Eye (tissue), 1 donor: Measurements from ENCODE around the gene DUSP15.
"Not testable (repeated sequence)": the region's sequence is repeated elsewhere in the genome, so short reads cannot be mapped to it uniquely, and the experiment has no call there.

Experiments used
- DNase-seq: peaks from one replicate; pipeline ENCODE4 v3.0.0-alpha.2; 2015

Gene DUSP15

DNA sequence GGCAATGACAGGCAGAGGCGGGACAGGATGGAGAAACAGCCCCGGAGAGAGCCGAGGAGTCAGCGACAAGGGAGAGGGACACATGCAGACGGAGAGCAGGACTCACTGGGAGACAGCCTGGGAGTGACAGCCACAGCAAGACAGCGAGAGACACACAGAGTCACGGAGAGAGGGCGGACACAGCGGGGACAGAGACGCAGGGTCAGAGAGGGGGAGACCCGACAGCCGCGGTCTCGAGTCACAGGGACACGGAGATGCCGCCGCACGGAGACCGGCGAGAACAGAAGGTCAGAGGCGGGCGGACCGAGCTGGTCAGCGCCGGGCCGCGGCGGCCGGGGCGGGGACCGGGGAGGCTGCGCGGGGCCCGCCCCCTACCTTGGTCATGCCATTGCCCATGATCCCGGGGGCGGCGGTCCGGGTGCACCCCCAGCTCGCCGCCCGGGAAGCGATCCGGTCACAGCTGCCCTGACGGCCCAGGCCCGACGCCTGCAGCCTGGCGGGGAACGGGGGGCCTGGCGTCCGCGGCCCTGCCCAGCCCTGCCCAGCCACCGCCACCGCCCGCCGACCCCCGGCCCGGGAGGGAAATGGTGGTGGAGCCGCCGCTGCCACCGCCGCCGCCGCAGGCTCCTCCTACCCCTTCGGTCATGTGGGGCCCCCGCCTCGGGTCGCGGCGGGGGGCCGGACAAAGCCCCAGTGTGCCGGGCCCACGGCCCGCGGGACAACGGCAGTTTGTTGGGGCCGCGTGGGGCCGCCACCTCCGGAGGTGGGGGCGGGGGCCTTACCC is at the start of gene DUSP15, which contains the start of gene TTLL9:
TSS of gene DUSP15 (minus strand) at position 586 of the 784 bp plus-strand sequence. CDS start at position 396, 190 bp downstream.
TSS of gene TTLL9 (plus strand) at position 693 of the 784 bp plus-strand sequence. CDS start 493 bp downstream, outside the sequence.
- peak; percentile 73 for DNase-seq

- no peak for DNase-seq
Observed at GRCh38 chr20:31919410-31920155, 49.3 kb upstream of the DUSP15 start.

DNA sequence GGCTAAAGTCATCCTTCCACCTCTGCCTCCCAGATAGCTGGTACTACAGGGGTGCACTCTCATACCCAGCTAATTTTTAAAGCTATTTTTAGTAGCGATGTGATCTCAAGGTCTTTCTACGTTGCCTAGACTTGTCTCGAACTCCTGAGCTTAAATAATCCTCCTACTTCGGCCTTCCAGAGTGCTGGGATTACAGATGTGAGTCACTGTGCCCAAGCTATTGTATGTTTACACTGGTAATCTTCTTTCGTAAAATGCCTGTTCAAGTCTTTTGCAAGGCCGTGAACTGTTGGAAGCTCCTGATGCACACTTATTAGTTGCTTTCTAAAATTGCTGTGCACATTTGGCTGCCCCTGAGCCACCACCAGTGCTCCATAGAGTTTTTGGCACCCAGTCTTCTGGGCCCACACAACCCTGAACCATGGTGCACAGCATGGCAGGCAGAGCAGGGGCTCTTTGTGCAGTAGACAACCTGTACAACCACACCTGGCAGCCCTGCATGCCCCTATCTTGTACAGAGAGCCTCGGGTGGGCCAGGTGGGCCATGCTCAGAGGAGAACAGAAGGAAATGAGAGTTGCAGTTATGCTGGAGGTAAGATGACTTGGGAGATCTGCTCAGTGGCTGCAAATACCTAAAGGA is 48.3 kb upstream of the DUSP15 start:
- no peak for DNase-seq

- DNase-seq = not testable (repeated sequence)
Observed at GRCh38 chr20:31917962-31918412, 47.7 kb upstream of the DUSP15 start.

- DNase-seq = no peak
Observed at GRCh38 chr20:31916708-31917107, 46.4 kb upstream of the DUSP15 start.

DNA sequence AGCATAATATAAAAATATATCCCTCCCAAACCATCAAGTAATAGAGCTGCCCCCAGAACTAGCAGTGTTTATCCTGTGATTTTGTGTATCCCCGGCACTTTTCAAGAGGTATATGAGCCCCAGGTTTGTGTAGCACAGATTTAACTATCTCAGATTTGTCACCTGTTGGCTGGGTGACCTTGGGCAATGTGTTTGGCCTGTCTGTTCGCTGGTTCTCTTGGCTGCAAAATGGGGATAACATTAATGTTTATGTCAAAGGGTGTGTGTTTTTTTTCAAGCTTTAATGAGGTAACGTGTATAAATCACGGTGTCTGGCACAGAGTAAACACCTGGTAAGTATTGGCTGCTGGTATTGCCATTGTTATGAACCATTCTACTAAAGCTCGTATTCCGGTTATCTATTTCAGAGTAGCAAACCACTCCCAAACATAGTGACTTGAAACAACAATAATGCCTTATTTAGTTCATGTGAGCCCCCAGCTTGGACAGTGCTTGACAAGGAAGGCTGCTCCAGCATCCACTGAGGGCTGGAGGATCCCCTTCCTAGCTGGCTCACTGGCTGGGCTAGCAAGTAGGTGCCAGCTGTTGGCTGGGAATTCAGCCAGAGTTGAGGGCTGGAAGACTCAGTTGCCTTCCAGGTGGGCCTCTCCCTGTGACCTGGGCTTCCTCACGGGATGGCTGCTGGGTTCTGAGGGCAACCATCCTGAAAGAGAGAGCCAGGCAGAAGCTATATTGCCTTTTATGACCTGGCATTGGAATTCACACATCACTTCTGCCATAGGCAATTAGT is 45.4 kb upstream of the DUSP15 start:
- no peak for DNase-seq

- no peak for DNase-seq
Observed at GRCh38 chr20:31914170-31914569, 43.8 kb upstream of the DUSP15 start.

DNA sequence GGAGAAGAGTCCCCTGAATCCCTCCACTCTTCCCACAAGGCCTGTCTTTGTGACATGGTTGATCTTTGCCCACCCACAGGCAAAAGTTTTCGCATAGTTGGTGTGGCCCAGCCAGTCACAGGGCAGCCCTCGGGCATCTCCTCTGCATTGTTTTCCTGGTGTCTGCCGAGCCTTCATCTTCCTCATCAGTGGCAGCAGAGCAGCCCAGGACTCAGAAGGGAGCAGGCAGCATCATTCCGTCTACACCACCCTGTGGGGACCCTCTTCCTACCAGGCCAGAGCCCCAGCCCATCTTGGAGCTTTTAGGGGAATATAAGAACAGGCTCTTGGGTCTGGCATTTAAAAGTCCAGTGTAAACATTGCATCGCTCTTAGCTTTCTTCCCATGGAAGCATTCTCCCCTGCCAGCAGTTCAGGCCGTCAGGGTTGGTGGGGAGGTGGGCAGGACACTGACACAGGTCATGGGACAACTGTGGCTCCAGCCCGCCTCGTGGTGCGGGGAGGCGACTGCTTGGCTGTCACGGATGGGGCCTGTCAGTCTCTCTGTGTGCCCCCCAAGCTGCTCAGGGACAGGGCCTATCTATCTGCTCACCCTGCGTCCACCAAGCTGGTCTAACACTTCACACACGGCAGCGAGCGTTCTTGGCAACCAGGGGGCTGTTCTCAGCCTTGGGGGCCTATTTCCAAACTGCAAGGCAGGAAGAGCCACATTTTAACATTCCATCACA is 43.3 kb upstream of the DUSP15 start:
- DNase-seq = no peak

- DNase-seq = no peak
Observed at GRCh38 chr20:31910071-31910803, 39.9 kb upstream of the DUSP15 start.

GRCh38 chr20:31909253-31910070 is 39.1 kb upstream of the DUSP15 start:
- no peak for DNase-seq

DNA sequence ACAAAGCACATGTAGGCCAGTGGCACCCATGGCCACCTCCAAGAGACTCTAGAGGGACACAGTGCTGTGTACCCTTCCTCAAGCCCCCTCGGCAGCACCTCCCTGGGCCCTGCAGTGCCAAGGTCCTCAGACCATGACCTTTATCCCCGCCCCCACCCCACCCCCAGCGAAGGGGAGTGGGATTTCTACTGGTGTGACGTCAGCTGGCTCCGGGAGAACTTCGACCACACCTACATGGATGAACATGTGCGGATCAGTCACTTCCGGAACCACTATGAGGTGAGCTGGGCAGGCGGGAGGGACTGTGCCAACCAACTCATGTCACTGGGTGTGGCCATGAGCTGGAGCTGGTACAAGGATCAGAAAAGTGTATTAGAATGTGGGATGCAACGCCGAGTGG is 38.1 kb upstream of the DUSP15 start:
- no peak for DNase-seq

GRCh38 chr20:31908016-31908415 is 37.7 kb upstream of the DUSP15 start:
- no peak for DNase-seq

GRCh38 chr20:31907046-31907445 is 36.7 kb upstream of the DUSP15 start:
- no peak for DNase-seq

DNA sequence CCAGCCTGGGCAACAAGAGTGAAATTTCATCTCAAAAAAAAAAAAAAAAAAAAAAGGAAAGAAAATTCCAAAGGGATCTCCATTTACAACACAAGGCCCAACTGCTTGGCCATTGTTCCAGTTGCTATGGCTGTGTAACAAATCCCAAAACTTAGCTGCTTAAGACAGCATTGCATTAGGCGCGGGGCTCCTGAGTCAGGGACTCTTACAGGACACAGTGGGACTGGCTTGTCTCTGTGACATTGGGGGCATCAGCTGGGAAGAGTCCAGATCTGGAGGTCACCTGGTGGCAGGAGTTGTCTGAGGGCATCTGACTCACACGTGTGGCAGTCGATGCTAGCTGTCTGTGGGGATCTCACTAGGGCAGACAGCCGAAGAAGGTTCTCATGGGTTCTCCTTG is 35.7 kb upstream of the DUSP15 start:
- no peak for DNase-seq

DNA sequence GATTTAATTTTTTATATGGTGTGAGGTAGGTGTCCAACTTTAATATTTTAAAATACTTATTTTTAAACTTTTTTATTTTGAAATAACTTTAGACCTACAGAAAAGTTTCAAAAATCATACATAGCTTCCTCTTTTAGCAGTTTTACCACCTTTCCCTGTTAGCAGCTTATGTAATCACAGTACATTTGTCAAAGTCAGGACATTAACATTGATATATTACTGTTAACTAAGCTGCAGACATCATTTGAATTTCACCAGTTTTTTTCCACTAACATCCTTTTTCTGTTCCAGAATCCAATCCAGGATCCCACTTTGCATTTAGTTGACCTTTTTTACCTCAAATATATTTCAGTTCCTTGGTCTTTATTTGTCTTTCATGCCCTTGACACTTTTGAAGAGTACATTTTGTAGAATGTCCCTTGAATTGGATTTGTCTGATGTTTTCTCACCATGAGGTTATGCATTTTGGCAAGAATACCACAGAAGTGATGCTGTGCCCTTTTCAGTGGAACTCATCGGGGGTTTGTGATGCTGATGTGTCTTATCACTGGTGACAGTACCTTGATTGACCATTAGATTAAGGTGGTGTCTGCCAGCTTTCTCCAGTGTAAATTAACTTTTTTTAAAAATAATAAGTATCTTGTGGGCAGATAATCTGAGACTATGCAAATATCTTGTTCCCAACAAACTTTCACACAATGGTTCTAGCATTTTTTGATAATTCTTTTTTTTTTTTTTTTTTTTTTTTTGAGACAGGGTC is 33.5 kb upstream of the DUSP15 start:
- no peak for DNase-seq

DNA sequence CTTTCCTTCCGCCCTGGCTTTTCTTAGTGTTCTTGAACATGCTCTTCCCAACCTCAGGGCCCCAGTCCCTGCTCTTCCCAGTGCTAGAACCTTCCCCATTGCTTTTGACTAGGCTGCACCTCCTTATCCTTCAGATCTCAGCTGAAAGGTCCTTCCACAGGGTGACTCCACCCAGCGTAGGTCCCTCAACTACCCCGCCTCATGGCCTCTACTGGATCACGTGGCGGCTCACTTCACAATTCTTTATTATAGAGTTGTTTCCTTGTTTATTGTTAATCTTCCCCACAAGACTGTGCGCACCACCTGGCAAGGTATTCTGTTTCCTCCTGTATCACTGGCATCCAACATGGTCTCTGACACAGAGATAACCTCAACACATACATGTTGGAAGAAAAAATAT is 31.3 kb upstream of the DUSP15 start:
- no peak for DNase-seq

DNA sequence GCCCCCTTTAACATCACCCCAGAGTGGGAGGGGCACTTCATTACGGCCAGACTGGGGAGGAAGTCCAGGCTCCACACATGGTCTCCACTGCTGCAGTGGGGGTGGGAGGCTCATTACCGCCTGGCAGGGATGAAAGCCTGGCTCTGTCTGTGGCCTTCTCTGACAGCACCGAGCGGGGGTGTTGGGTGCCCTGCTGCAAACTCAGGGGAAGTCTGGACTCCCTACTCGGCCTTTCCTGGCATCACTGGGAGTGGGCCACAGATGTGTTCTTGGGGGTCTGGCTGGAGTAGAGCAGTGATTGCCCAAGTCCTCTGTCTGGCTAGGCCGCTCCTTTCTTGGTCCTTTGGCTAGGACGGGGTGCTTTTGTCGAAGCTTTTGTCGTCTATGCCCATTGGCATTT is 27.2 kb upstream of the DUSP15 start:
- DNase-seq = no peak

DNA sequence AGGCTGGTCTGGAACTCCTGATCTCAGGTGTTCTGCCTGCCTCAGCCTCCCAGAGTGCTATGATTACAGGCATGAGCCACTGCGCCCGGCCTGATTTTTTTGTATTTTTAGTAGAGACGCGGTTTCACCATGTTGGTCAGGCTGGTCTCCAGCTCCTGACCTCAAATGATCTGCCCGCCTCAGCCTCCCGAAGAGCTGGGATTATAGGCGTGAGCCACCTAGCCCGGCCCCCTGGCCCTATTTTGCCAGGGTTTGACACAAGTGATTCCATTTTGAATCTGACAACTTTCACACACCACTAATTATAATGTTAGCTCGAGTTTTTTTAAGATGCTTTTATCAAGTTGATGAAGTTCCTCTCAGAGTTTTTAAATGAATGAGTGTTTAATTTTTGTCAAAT is 25.7 kb upstream of the DUSP15 start:
- no peak for DNase-seq

DNA sequence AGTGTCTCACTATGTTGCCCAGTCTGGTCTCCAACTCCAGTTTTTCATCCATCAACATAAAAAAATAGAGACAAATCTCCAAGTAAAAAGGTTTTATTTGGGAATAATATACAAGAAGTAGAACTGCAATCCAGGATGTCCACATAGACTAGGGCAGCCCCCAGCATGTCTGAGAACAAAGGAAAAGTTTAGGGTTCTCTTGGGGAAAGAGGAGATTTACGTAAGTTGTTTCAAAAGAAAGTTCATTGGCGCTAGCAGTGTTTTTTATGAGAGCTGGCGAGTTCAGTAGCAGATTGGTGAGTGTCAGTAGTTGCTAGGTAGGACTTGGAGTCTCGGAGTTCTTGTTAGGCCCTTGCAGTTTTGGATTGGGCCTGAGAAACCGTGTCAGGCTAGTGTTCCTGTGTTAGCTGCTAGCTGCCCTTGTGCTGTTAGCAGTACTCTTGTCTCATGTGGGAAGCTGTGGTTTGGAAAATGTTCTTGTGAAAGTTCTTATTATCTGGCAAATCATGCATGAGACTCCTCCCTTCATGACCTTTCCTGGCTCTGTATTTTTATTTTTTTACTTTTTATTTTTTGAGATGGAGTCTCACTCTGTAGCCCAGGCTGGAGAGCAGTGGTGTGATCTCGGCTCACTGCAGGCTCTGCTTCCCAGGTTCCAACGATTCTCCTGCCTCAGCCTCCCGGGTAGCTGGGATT is 24.8 kb upstream of the DUSP15 start:
- no peak for DNase-seq
